Measurements from ENCODE around the gene AGFG2. TPM values are rescaled to one million over a fixed set of nuclear protein-coding genes. Genes with fewer than 3 reads are reported as not detected.

The AGFG2 gene
- total RNA-seq, 1 donor from 2014 or later, result 14.1 TPM

DNA sequence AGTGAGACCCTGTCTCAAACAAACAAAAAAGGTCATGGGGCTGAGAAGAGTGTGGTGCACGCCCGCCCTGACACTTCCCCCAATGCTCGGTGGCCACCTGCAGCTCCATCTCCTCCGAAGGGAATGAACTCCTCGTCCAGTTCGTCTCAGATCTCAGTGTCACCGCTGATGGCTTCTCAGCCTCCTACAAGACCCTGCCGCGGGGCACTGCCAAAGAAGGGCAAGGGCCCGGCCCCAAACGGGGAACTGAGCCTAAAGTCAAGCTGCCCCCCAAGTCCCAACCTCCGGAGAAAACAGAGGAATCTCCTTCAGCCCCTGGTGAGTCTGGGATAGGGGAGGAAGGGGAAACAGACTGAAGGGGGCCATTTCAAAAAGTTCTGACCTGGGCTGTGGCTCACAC, 67.3 kb downstream of the AGFG2 start:
- DNase-seq (ENCODE audit: low spot score), result no peak

DNA sequence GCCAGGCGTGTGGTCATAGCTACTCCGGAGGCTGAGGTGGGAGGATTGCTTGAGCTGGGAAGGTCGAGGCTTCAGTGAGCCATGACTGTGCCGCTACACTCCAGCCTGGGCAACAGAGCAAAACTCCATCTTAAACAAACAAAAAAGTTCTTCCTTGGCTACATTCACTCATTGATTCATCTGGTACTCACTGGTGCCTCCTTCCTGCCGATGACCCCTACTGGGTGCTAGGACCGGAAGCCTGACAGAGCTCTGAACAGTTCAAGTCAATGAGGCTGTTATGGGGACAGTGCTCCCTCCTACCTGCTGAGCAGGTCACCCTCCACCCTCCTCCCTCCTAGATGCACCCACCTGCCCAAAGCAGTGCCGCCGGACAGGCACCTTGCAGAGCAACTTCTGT, 68.1 kb downstream of the AGFG2 start:
- no peak for DNase-seq (ENCODE audit: low spot score)

DNA sequence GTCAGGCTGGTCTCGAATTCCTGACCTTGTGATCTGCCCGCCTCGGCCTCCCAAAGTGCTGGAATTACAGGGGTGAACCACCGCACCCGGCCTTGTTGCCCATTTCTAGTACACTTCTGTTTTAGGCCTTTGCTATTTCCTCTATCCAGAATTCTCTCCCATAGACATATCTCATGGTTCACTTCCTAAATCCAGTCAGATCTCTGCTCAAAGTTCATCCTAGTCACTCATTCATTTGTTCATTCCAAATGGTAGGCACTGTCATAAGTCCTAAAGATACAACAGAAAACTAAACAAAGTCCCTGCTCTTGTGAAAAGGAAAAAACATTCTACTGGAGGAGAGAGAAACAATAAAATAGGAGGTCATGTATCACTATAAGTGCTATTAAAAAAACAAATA, 71.0 kb downstream of the AGFG2 start:
- DNase-seq (ENCODE audit: low spot score), result no peak

DNA sequence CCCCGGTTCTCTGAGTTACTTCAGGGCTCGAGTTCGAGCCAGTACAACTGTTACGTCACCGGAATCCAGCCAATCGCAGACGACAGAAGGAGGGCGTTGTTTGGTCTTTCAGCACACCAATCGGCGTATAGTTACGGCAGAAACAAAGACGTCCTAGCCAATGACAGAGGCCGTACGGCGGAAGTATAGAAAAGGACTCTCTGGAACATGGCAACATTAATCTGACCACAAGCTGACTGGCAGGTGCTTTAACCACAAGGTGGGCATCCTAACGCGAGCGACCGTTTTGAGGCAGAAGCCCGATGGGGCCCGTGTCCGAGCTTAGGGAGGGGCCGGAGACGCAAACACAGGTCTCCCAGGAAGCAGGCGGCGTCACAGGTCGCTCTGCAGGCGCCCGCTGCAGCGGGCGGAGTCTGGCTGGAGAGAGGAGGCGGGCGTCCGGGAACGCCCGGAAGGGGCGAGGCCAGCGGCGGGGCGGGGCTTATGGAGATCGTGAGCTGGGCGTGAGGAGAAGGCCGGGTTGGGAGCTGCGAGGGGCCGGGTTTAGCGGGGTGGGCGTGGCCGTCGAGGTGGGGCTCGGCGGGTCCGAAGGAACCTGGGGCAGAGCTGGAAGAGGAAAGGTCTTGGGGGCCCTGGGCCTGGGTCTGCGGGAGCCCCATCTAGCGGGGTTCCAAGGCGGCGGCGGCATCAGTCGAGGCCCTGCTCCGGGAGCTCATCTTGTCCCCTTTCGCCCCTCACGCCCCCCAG, 73.2 kb downstream of the AGFG2 start, which contains the start of gene MOSPD3:
Gene MOSPD3 (plus strand): TSS at position 558 of the 747 bp plus-strand sequence. CDS start 252 bp downstream, outside the sequence.
- DNase-seq (ENCODE audit: low spot score), result peak; percentile 99

DNA sequence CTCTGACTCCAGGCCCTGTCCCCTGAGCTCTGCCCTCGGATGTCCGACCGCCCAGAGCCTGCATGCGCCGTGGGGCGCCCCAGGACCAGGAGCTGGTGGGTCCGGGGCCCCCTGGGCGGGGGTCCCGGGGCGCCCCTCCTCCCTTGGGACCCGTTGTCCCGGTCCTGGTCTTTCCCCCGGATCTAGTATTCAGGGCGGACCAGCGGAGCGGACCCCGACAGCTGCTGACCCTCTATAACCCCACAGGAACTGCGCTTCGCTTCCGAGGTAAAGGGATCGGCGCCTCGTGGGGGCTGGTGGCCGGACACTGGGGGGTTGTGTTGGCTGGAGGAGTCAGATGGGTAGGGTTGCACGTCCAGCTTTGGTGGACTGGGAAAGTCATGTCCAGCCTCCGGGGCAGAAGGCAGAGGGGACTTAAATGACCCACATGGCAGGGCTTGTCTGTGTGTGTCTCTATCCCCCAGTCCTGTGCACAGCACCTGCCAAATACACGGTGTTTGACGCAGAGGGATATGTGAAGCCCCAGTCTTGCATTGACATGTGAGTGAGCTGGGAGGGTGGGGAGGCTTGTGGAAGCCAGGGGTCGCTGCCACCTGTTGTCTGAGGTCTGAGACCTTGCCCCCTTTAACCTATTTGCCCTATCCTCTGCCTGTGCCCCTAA, 73.9 kb downstream of the AGFG2 start:
- no peak for DNase-seq (ENCODE audit: low spot score)

DNA sequence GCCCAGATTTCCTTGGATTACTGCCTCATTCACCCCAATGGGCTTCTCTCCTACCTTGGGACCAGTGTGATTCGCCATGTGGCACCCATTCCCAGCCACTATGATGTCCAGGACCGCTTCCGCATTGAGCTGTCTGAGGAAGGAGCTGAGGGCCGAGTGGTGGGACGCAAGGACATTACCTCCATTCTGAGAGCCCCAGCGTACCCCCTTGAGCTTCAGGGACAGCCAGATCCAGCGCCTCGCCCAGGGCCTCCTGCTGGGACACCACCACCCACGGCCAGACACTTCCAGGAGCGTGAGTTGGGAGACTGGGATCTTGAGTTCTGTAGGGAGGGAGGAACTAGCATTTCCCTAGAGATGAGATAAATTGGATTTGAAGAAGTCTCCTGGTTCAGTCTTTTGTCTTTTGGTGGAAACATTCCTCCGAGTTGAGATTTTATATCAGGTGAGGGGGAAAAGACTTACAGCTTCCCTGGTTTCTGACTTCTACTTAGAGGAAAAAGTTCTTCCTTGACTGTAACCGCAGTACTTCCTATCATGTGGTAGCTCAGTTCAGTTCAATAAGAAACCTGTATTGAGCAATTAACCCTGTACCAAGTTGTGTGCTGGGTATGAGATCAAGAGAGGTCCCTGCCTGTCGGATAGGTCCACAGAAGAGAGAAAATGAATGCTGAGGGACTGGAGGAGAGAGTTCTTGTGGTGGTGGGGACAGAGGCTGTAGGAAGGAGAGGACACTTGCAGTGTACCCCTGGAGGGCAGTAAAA, 74.6 kb downstream of the AGFG2 start:
- DNase-seq (ENCODE audit: low spot score), result no peak

DNA sequence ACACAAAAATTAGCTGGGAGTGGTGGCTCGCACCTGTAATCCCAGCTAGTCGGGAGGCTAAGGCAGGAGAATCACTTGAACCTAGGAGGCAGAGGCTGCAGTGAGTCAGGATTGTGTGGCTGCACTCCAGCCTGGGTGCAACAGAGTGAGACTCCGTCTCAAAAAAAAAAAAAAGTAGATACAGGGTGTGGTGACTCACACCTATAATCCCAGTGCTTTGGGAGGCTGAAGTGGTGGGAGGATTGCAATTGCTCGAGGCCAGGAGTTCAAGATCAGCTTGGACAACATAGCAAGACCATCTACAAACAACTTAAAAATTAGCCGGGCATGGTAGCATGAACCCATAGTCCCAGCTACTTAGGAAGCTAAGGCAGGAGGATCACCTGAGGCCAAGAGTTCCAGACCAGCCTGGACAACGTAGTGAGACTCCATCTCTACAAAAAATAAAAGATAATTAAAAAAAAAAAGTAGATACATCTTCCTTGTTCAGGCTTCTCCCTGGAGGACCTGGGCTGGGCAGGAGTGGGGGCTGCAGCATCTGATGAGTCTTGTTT, 75.4 kb downstream of the AGFG2 start:
- no peak for DNase-seq (ENCODE audit: low spot score)

Other genes with a start within 250 kb of the AGFG2 start
- gene SPDYE3, start 231.5 kb upstream of the AGFG2 start, total RNA-seq, result not detected
- 32.1 TPM for gene PILRB, start 181.1 kb upstream of the AGFG2 start, total RNA-seq
- gene PILRA, start 165.7 kb upstream of the AGFG2 start, total RNA-seq, result 14.5 TPM
- gene ZCWPW1, start 110.5 kb upstream of the AGFG2 start, total RNA-seq, result 3.2 TPM
- gene MEPCE, start 109.4 kb upstream of the AGFG2 start, total RNA-seq, result 25.9 TPM
- 24.8 TPM for gene PPP1R35, start 102.7 kb upstream of the AGFG2 start, total RNA-seq
- 0.96 TPM for gene SPACDR, start 74.9 kb upstream of the AGFG2 start, total RNA-seq
- 42.4 TPM for gene TSC22D4, start 60.0 kb upstream of the AGFG2 start, total RNA-seq
- gene NYAP1, start 55.3 kb upstream of the AGFG2 start, total RNA-seq, result 1.2 TPM
- gene SAP25, start 34.7 kb downstream of the AGFG2 start, total RNA-seq, result 2.3 TPM
- gene LRCH4, start 46.9 kb downstream of the AGFG2 start, total RNA-seq, result 41.8 TPM
- gene FBXO24, start 47.1 kb downstream of the AGFG2 start, total RNA-seq, result not detected
- gene PCOLCE, start 63.2 kb downstream of the AGFG2 start, total RNA-seq, result 66.4 TPM
- 12.9 TPM for gene MOSPD3, start 73.3 kb downstream of the AGFG2 start, total RNA-seq
- 0.29 TPM for gene TFR2, start 102.3 kb downstream of the AGFG2 start, total RNA-seq
- gene ACTL6B, start 117.2 kb downstream of the AGFG2 start, total RNA-seq, result not detected
- 243 TPM for gene GNB2, start 134.5 kb downstream of the AGFG2 start, total RNA-seq
- 31.9 TPM for gene GIGYF1, start 155.0 kb downstream of the AGFG2 start, total RNA-seq
- gene POP7, start 166.9 kb downstream of the AGFG2 start, total RNA-seq, result 25.9 TPM
- not detected for gene EPO, start 181.3 kb downstream of the AGFG2 start, total RNA-seq
- gene ZAN, start 194.4 kb downstream of the AGFG2 start, total RNA-seq, result not detected

Measured in mesenteric fat pad (tissue), 1 donor.